H1 (cell line): ENCODE data around the gene PABPN1. TPM values are rescaled to one million over a fixed set of nuclear protein-coding genes. Genes with fewer than 3 reads are reported as not detected.

Experiments
- ATF2 ChIP-seq: IDR thresholded peaks from 2 replicates; pipeline ENCODE4 v1.6.1; 2012; ENCODE audit warnings: low read length, inconsistent platforms
- CTBP2 ChIP-seq: IDR thresholded peaks from 2 replicates; pipeline ENCODE4 v1.7.0; 2011; ENCODE audit warnings: borderline replicate concordance, mild to moderate bottlenecking, moderate library complexity, mixed read lengths, low read length; ENCODE audit not compliant: insufficient read depth, insufficient read length
- EP300 ChIP-seq, 2 experiments: IDR thresholded peaks; 1 replicate in 1 of 2; 2 replicates in 1 of 2; pipeline ENCODE4 v1.6.1; 2011 to 2012; ENCODE audit warnings: low read depth in 2 of 2, low read length in 2 of 2, mild to moderate bottlenecking in 2 of 2, borderline replicate concordance in 1 of 2, inconsistent platforms in 1 of 2, moderate library complexity in 1 of 2
- RFX5 ChIP-seq: IDR thresholded peaks from 2 replicates; pipeline ENCODE4 v1.6.1; 2011; ENCODE audit warnings: low read depth, low read length, improper control_type of control experiment, borderline replicate concordance
- RXRA ChIP-seq: IDR thresholded peaks from 2 replicates; pipeline ENCODE4 v1.6.1; 2011; ENCODE audit warnings: low read depth, mild to moderate bottlenecking, low read length, moderate library complexity; ENCODE audit not compliant: insufficient read depth
- TAF1 ChIP-seq: IDR thresholded peaks from 2 replicates; pipeline ENCODE4 v1.6.1; 2011; ENCODE audit warnings: mild to moderate bottlenecking, low read depth, low read length
- polyA plus RNA-seq, 7 experiments: library from polyadenylated mRNA; depleted of rRNA in 3 of 7; stranded (reverse) in 5 of 7; unstranded in 2 of 7; fragments of >200 nt in 5 of 7; fragments of 200-250 nt in 2 of 7; gene quantifications; 1 replicate in 5 of 7; 2 replicates in 1 of 7; 4 replicates in 1 of 7; pipeline versions ENCODE4 v1.2.1 to v1.2.3, GENCODE V29; 2011 to 2013; ENCODE audit warnings: missing spikeins in 2 of 7, mixed read lengths in 2 of 7
- total RNA-seq: library from RNA; stranded (reverse); fragmentation: NEBNext Ultra II Directional; extraction: Animal tissue kit (Norgen Biotek cat#: 25700); gene quantifications from 2 replicates; pipeline ENCODE4 v1.2.1, GENCODE V29; 2021

PABPN1 gene
- total and polyA plus RNA-seq, 2 of the 8 experiments (the other 6 are each of a cell fraction or from before 2014, with no cell fraction given): 300 to 331 TPM

- TF ChIP-seq ATF2: no peak
- no peak for TF ChIP-seq RFX5
- no peak for TF ChIP-seq RXRA
- TF ChIP-seq EP300 (IDR thresholded peaks at IDR 0.05; ENCODE audit: borderline replicate concordance in 1 of 2, low read depth in 2 of 2, low read length in 2 of 2): no peak
- TF ChIP-seq CTBP2: no peak
- peak; percentile 57; the same call in 1 of the 2 replicates for TF ChIP-seq TAF1
Observed at GRCh38 chr14:23321572-23322547, 603 bp downstream of the PABPN1 start (continued).
